Testis (tissue), 3 donors: Measurements from ENCODE around the gene ARHGEF4. TPM values are rescaled to one million over a fixed set of nuclear protein-coding genes. Genes with fewer than 3 reads are reported as not detected.

Experiments used
- DNase-seq: peaks from one replicate; pipeline ENCODE4 v3.0.0-alpha.2; 2019
- H3K27ac ChIP-seq, 2 donors: fragments of 200-600 bp; sonication (generic); one replicate each; pipeline ENCODE4 v1.5.1; 2019
- H3K27me3 ChIP-seq: fragments of 200-600 bp; sonication (generic); one replicate; pipeline ENCODE4 v1.5.1; 2019
- H3K36me3 ChIP-seq: fragments of 200-600 bp; sonication (generic); one replicate; pipeline ENCODE4 v1.5.1; 2017; ENCODE audit warnings: low read depth; ENCODE audit errors: missing control alignments
- H3K4me1 ChIP-seq: fragments of 200-600 bp; sonication (generic); one replicate; pipeline ENCODE4 v1.5.1; 2019
- H3K4me3 ChIP-seq, 2 donors: fragments of 200-600 bp; sonication (generic); one replicate each; pipeline ENCODE4 v1.5.1; 2017 to 2019
- H3K9me3 ChIP-seq: fragments of 200-600 bp; sonication (generic); one replicate; pipeline ENCODE4 v1.5.1; 2017
- CTCF ChIP-seq, 3 experiments: fragments of 450-650 bp in 2 of 3; fragments of 200-600 bp in 1 of 3; sonication (generic) in 1 of 3; IDR thresholded peaks; one replicate each; pipeline ENCODE4 v1.5.1; 2016 to 2019; ENCODE audit warnings: antibody characterized with exemption in 3 of 3, mild to moderate bottlenecking in 2 of 3, moderate library complexity in 1 of 3
- POLR2A ChIP-seq: fragments of 450-650 bp; IDR thresholded peaks from one replicate; pipeline ENCODE4 v1.6.1; 2017; ENCODE audit warnings: antibody characterized with exemption, mild to moderate bottlenecking, moderate library complexity
- WGBS, 2 donors: methylation state at CpG; one replicate each; pipeline ENCODE4 v1.1.5; 2018; 5-methylcytosine and 5-hydroxymethylcytosine counted together
- intact Hi-C: fragments of 100-400 bp; cut with DNase I; formaldehyde crosslinking; loops from one replicate; pipeline ENCODE4 v1.15.1; 2023; ENCODE audit warnings: low total_unique reads
- polyA plus RNA-seq: library from polyadenylated mRNA; stranded (reverse); fragments of 350-450 nt; fragmentation: Illumina TruSeq; extraction: RNeasy Lipid Tissue Mini Kit (QIAGEN cat#74804); gene quantifications from one replicate; pipeline ENCODE4 v1.2.3, GENCODE V29; 2014; ENCODE audit warnings: low read depth, low replicate concordance; ENCODE audit not compliant: insufficient read depth
- total RNA-seq, 2 donors: library from RNA; depleted of rRNA; stranded (reverse); fragments of >200 nt; gene quantifications; one replicate each; pipeline ENCODE4 v1.2.3, GENCODE V29; 2016

Gene ARHGEF4
- total and polyA plus RNA-seq, 3 donors from 2014 or later: 18.0 to 37.4 (median 36.3) TPM

- no peaks in the 10 kb centered on the region for H3K36me3 ChIP-seq
- TF ChIP-seq POLR2A: no peak
- no peak for TF ChIP-seq CTCF (IDR thresholded peaks at IDR 0.05)
- no peaks in the 10 kb centered on the region for H3K27me3 ChIP-seq
- 77 to 79% methylated on average over 14 of the region's 14 CpGs for WGBS, 2 donors
- intact Hi-C loops: no loop called here
- no peaks in the 10 kb centered on the region for H3K9me3 ChIP-seq
- no peaks in the 10 kb centered on the region for H3K4me1 ChIP-seq
- H3K4me3 ChIP-seq: no peak overlapping the region
- no peak overlapping the region for H3K27ac ChIP-seq
- DNase-seq: no peak
These were observed 28.9 kb upstream of the ARHGEF4 start for GRCh38 chr2:130807659-130808385.

GRCh38 chr2:130808482-130809268 is 28.0 kb upstream of the ARHGEF4 start:
- H3K36me3 ChIP-seq: no peaks in the 10 kb centered on the region
- TF ChIP-seq CTCF (IDR thresholded peaks at IDR 0.05) (no peak), POLR2A (no peak)
- H3K27ac ChIP-seq: no peak overlapping the region
- intact Hi-C loops: no loop called here
- WGBS, 2 donors: 88 to 92% methylated on average over 12 of the region's 12 CpGs
- no peaks in the 10 kb centered on the region for H3K27me3 ChIP-seq
- H3K9me3 ChIP-seq: no peaks in the 10 kb centered on the region
- DNase-seq: no peak
- no peaks in the 10 kb centered on the region for H3K4me1 ChIP-seq
- H3K4me3 ChIP-seq: no peak overlapping the region

- no peak for DNase-seq
- H3K27ac ChIP-seq: no peak overlapping the region
- TF ChIP-seq POLR2A (no peak), CTCF (IDR thresholded peaks at IDR 0.05) (no peak)
- no peak overlapping the region for H3K4me3 ChIP-seq
- intact Hi-C loops: no loop called here
- H3K36me3 ChIP-seq: no peaks in the 10 kb centered on the region
- H3K9me3 ChIP-seq: no peaks in the 10 kb centered on the region
- 65 to 72% methylated on average over 7 of the region's 7 CpGs for WGBS, 2 donors
- no peaks in the 10 kb centered on the region for H3K4me1 ChIP-seq
- no peaks in the 10 kb centered on the region for H3K27me3 ChIP-seq
These were observed 26.2 kb upstream of the ARHGEF4 start for GRCh38 chr2:130810490-130810889.

- 82 to 86% methylated on average over 5 of the region's 5 CpGs for WGBS, 2 donors
- DNase-seq: no peak
- Histone ChIP-seq H3K27ac (no peak overlapping the region), H3K27me3 (no peaks in the 10 kb centered on the region), H3K36me3 (no peaks in the 10 kb centered on the region), H3K4me3 (no peak overlapping the region), H3K9me3 (no peaks in the 10 kb centered on the region), H3K4me1 (no peaks in the 10 kb centered on the region)
- TF ChIP-seq POLR2A (no peak), CTCF (IDR thresholded peaks at IDR 0.05) (no peak)
- intact Hi-C loops: no loop called here
These were observed 23.0 kb upstream of the ARHGEF4 start for GRCh38 chr2:130813722-130814121.
